Measurements from ENCODE around the gene SHISA6. TPM values are rescaled to one million over a fixed set of nuclear protein-coding genes. Genes with fewer than 3 reads are reported as not detected.
"Not testable (repeated sequence)": the region's sequence is repeated elsewhere in the genome, so short reads cannot be mapped to it uniquely, and the experiment has no call there.

Gene SHISA6
- total and polyA plus RNA-seq, 2 donors (not counting 1 experiment from before 2014, with no cell fraction given): not detected

GRCh38 chr17:11308531-11308930 is 67.5 kb downstream of the SHISA6 start:
- no peaks in the 10 kb centered on the region for H3K27me3 ChIP-seq (ENCODE audit: control insufficient read depth, insufficient read depth, low read length)
- H3K9me3 ChIP-seq (ENCODE audit: control insufficient read depth, insufficient read depth, low read depth, low read length): peaks cover 2% of the 10 kb centered on the region
- no peaks in the 10 kb centered on the region for H3K36me3 ChIP-seq (ENCODE audit: control insufficient read depth, insufficient read depth, low read length)
- no peak for DNase-seq (ENCODE audit: low read depth in 2 of 2)
- H3K9ac ChIP-seq (ENCODE audit: insufficient read depth, low read length): no peak overlapping the region
- no peak overlapping the region for H3K4me3 ChIP-seq (replicated peaks in 1 of 4; ENCODE audit: control extremely low read depth in 1 of 4, insufficient read depth in 1 of 4, low read depth in 3 of 4, low read length in 4 of 4)
- H3K4me1 ChIP-seq (ENCODE audit: control insufficient read depth, extremely low read depth, insufficient read depth, low read length): no peaks in the 10 kb centered on the region
- no peaks in the 10 kb centered on the region for H3K79me2 ChIP-seq (ENCODE audit: control insufficient read depth, insufficient read depth, low read length)
- no peak overlapping the region for H3K27ac ChIP-seq (ENCODE audit: insufficient read depth, low read length)
- no peak overlapping the region for H3K4me2 ChIP-seq (ENCODE audit: extremely low read depth, insufficient read depth, low read length)
- H4K20me1 ChIP-seq (ENCODE audit: control insufficient read depth, extremely low read depth, insufficient read depth, low read length): no peaks in the 10 kb centered on the region
- no peak for TF ChIP-seq EZH2 (IDR thresholded peaks at IDR 0.05; ENCODE audit: low read length, missing control alignments)
- TF ChIP-seq CTCF (conservative IDR thresholded peaks at IDR 0.05 in 1 of 2, IDR thresholded peaks at IDR 0.05 in 1 of 2; ENCODE audit: low read depth in 1 of 2, low read length in 2 of 2): no peak
- no peak overlapping the region for H2AFZ ChIP-seq (ENCODE audit: low read length)

GRCh38 chr17:11309033-11309432 is 68.0 kb downstream of the SHISA6 start:
- Histone ChIP-seq H3K4me2 (ENCODE audit: extremely low read depth, insufficient read depth, low read length) (no peak overlapping the region), H3K9me3 (ENCODE audit: control insufficient read depth, insufficient read depth, low read depth, low read length) (peaks cover 2% of the 10 kb centered on the region), H3K4me3 (replicated peaks in 1 of 4; ENCODE audit: control extremely low read depth in 1 of 4, insufficient read depth in 1 of 4, low read depth in 3 of 4, low read length in 4 of 4) (no peak overlapping the region), H3K79me2 (ENCODE audit: control insufficient read depth, insufficient read depth, low read length) (no peaks in the 10 kb centered on the region), H4K20me1 (ENCODE audit: control insufficient read depth, extremely low read depth, insufficient read depth, low read length) (no peaks in the 10 kb centered on the region), H3K9ac (ENCODE audit: insufficient read depth, low read length) (no peak overlapping the region), H3K27me3 (ENCODE audit: control insufficient read depth, insufficient read depth, low read length) (no peaks in the 10 kb centered on the region), H3K36me3 (ENCODE audit: control insufficient read depth, insufficient read depth, low read length) (no peaks in the 10 kb centered on the region), H3K4me1 (ENCODE audit: control insufficient read depth, extremely low read depth, insufficient read depth, low read length) (no peaks in the 10 kb centered on the region), H3K27ac (ENCODE audit: insufficient read depth, low read length) (no peak overlapping the region), H2AFZ (ENCODE audit: low read length) (no peak overlapping the region)
- TF ChIP-seq EZH2 (IDR thresholded peaks at IDR 0.05; ENCODE audit: low read length, missing control alignments): no peak
- no peak for TF ChIP-seq CTCF (conservative IDR thresholded peaks at IDR 0.05 in 1 of 2, IDR thresholded peaks at IDR 0.05 in 1 of 2; ENCODE audit: low read depth in 1 of 2, low read length in 2 of 2)
- DNase-seq (ENCODE audit: low read depth in 2 of 2): no peak

GRCh38 chr17:11309850-11310249 is 68.8 kb downstream of the SHISA6 start:
- no peak overlapping the region for H3K4me2 ChIP-seq (ENCODE audit: extremely low read depth, insufficient read depth, low read length)
- no peak overlapping the region for H3K27ac ChIP-seq (ENCODE audit: insufficient read depth, low read length)
- TF ChIP-seq CTCF (conservative IDR thresholded peaks at IDR 0.05 in 1 of 2, IDR thresholded peaks at IDR 0.05 in 1 of 2; ENCODE audit: low read depth in 1 of 2, low read length in 2 of 2) (no peak), EZH2 (IDR thresholded peaks at IDR 0.05; ENCODE audit: low read length, missing control alignments) (no peak)
- no peak for DNase-seq (ENCODE audit: low read depth in 2 of 2)
- H2AFZ ChIP-seq (ENCODE audit: low read length): no peak overlapping the region
- H3K9ac ChIP-seq (ENCODE audit: insufficient read depth, low read length): no peak overlapping the region
- H3K36me3 ChIP-seq (ENCODE audit: control insufficient read depth, insufficient read depth, low read length): no peaks in the 10 kb centered on the region
- no peaks in the 10 kb centered on the region for H3K79me2 ChIP-seq (ENCODE audit: control insufficient read depth, insufficient read depth, low read length)
- no peaks in the 10 kb centered on the region for H3K4me1 ChIP-seq (ENCODE audit: control insufficient read depth, extremely low read depth, insufficient read depth, low read length)
- H3K4me3 ChIP-seq (replicated peaks in 1 of 4; ENCODE audit: control extremely low read depth in 1 of 4, insufficient read depth in 1 of 4, low read depth in 3 of 4, low read length in 4 of 4): no peak overlapping the region
- H3K27me3 ChIP-seq (ENCODE audit: control insufficient read depth, insufficient read depth, low read length): no peaks in the 10 kb centered on the region
- peaks cover 2% of the 10 kb centered on the region for H3K9me3 ChIP-seq (ENCODE audit: control insufficient read depth, insufficient read depth, low read depth, low read length)
- no peaks in the 10 kb centered on the region for H4K20me1 ChIP-seq (ENCODE audit: control insufficient read depth, extremely low read depth, insufficient read depth, low read length)

- H3K4me2 ChIP-seq (ENCODE audit: extremely low read depth, insufficient read depth, low read length); H3K27ac ChIP-seq (ENCODE audit: insufficient read depth, low read length); H2AFZ ChIP-seq (ENCODE audit: low read length); H3K36me3 ChIP-seq (ENCODE audit: control insufficient read depth, insufficient read depth, low read length); DNase-seq (ENCODE audit: low read depth in 2 of 2); H3K79me2 ChIP-seq (ENCODE audit: control insufficient read depth, insufficient read depth, low read length); H3K27me3 ChIP-seq (ENCODE audit: control insufficient read depth, insufficient read depth, low read length); H3K4me3 ChIP-seq (replicated peaks in 1 of 4; ENCODE audit: control extremely low read depth in 1 of 4, insufficient read depth in 1 of 4, low read depth in 3 of 4, low read length in 4 of 4); H3K4me1 ChIP-seq (ENCODE audit: control insufficient read depth, extremely low read depth, insufficient read depth, low read length); H3K9ac ChIP-seq (ENCODE audit: insufficient read depth, low read length); H4K20me1 ChIP-seq (ENCODE audit: control insufficient read depth, extremely low read depth, insufficient read depth, low read length); H3K9me3 ChIP-seq (ENCODE audit: control insufficient read depth, insufficient read depth, low read depth, low read length): not testable (repeated sequence)
These were observed 75.4 kb downstream of the SHISA6 start for GRCh38 chr17:11316451-11316850.

Data from fibroblast of lung (primary cell).